ENCODE data around the gene SPTBN1. TPM values are rescaled to one million over a fixed set of nuclear protein-coding genes. Genes with fewer than 3 reads are reported as not detected.
A peak's percentile ranks its signal among the peaks of the same experiment; 100 is the strongest.

SPTBN1 gene
- total RNA-seq, 4 donors from 2014 or later = 353 to 606 (median 498) TPM

DNA sequence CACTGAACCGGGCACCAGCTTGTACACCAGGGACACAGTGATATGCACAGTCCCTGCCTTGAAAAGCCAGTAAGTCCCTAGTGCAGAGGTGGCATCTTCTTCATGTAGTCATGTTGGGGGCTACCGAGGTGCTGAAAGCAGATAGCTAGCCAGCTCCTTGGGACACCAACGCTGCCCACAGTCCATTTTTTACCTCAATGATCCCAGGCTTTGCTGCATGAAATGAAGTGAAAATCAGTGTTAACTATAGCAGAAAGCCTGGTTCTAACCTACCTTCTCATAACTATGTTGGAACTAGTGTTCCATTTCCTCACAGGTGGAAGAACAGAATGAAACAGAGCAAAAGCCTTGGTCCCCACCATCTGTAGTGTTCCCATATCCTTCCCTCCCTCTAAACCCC, 200.7 kb downstream of the SPTBN1 start:
- WGBS, 2 donors (ENCODE audit: low coverage in 1 of 2) = 81 to 100% methylated on average over 1 to 3 of the region's 3 CpGs
- no peak for TF ChIP-seq CTCF (IDR thresholded peaks at IDR 0.05)
- no peak for TF ChIP-seq POLR2AphosphoS5 (IDR thresholded peaks at IDR 0.05)
- TF ChIP-seq POLR2A (IDR thresholded peaks at IDR 0.05) = no peak
- no peak for TF ChIP-seq EP300 (IDR thresholded peaks at IDR 0.05)
- H3K36me3 ChIP-seq = peaks cover 7 to 100% of the 10 kb centered on the region in 2 donors
- H3K27ac ChIP-seq = peak overlapping the region in 1 of 4 donors; percentile 21
- H3K4me3 ChIP-seq = no peak overlapping the region
- no peaks in the 10 kb centered on the region for H3K27me3 ChIP-seq
- no peak for ATAC-seq
- no peaks in the 10 kb centered on the region for H3K9me3 ChIP-seq
- peaks cover 0 to 18% (median 3%) of the 10 kb centered on the region in 3 donors for H3K4me1 ChIP-seq

DNA sequence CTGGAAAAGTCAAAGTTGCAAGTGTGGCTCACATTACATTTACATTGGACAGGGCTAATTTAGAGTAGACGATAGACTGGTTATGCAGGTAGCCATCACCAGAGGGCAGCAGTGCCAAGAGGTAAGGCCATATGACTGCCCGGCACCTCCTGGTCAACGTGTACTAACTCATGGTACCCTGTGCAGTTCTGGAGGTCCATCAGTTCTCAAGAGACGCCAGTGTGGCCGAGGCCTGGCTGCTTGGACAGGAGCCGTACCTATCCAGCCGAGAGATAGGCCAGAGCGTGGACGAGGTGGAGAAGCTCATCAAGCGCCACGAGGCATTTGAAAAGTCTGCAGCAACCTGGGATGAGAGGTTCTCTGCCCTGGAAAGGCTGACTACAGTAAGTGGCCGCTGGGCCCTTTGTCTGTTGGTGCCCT, 201.5 kb downstream of the SPTBN1 start:
- TF ChIP-seq CTCF (IDR thresholded peaks at IDR 0.05) (peak; percentile 33 to 61 (median 47)), POLR2AphosphoS5 (IDR thresholded peaks at IDR 0.05) (no peak)
- peak; percentile 65 for ATAC-seq
- Histone ChIP-seq H3K27me3 (no peaks in the 10 kb centered on the region), H3K4me3 (no peak overlapping the region), H3K27ac (peak overlapping the region in 3 of 4 donors; percentile 7 to 52 (median 52)), H3K4me1 (peaks cover 0 to 18% (median 3%) of the 10 kb centered on the region in 3 donors), H3K9me3 (no peaks in the 10 kb centered on the region), H3K36me3 (peaks cover 7 to 100% of the 10 kb centered on the region in 2 donors)
- WGBS, 2 donors (ENCODE audit: low coverage in 1 of 2) = 75 to 76% methylated on average over 2 to 12 of the region's 12 CpGs

GRCh38 chr2:54658564-54659071, 202.5 kb downstream of the SPTBN1 start:
- Histone ChIP-seq H3K9me3 (no peaks in the 10 kb centered on the region), H3K27ac (peak overlapping the region in 3 of 4 donors; percentile 18 to 52 (median 52)), H3K4me3 (no peak overlapping the region), H3K4me1 (peaks cover 0 to 18% (median 3%) of the 10 kb centered on the region in 3 donors), H3K36me3 (peaks cover 7 to 100% of the 10 kb centered on the region in 2 donors), H3K27me3 (no peaks in the 10 kb centered on the region)
- no peak for ATAC-seq
- WGBS, 2 donors (ENCODE audit: low coverage in 1 of 2) = 71% methylated on average over 1 of the region's 1 CpG; no CpG with 5 or more reads in 1 of the 2 donors
- TF ChIP-seq EP300 (IDR thresholded peaks at IDR 0.05) = no peak

- TF ChIP-seq EP300 (IDR thresholded peaks at IDR 0.05) (no peak), CTCF (IDR thresholded peaks at IDR 0.05) (no peak), POLR2A (IDR thresholded peaks at IDR 0.05) (no peak)
- Histone ChIP-seq H3K4me3 (no peak overlapping the region), H3K9me3 (no peaks in the 10 kb centered on the region), H3K36me3 (peaks cover 7 to 100% of the 10 kb centered on the region in 2 donors), H3K27me3 (no peaks in the 10 kb centered on the region), H3K27ac (peak overlapping the region in 2 of 4 donors; percentile 52), H3K4me1 (peaks cover 0 to 22% (median 3%) of the 10 kb centered on the region in 3 donors)
- 78 to 90% methylated on average over 4 of the region's 4 CpGs for WGBS, 2 donors (ENCODE audit: low coverage in 1 of 2)
- ATAC-seq = no peak
Observed at GRCh38 chr2:54659527-54659926, 203.4 kb downstream of the SPTBN1 start.

- ATAC-seq = no peak
- H3K4me1 ChIP-seq = peaks cover 8 to 34% (median 9%) of the 10 kb centered on the region in 3 donors
- no peaks in the 10 kb centered on the region for H3K9me3 ChIP-seq
- H3K4me3 ChIP-seq = no peak overlapping the region
- no peaks in the 10 kb centered on the region for H3K27me3 ChIP-seq
- no peak for TF ChIP-seq POLR2A (IDR thresholded peaks at IDR 0.05)
- peak in 1 of 4 experiments; percentile 39 for TF ChIP-seq CTCF (IDR thresholded peaks at IDR 0.05)
- TF ChIP-seq POLR2AphosphoS5 (IDR thresholded peaks at IDR 0.05) = no peak
- TF ChIP-seq EP300 (IDR thresholded peaks at IDR 0.05) = no peak
- WGBS, 2 donors (ENCODE audit: low coverage in 1 of 2) = 67 to 77% methylated on average over 10 to 12 of the region's 12 CpGs
- no peak overlapping the region for H3K27ac ChIP-seq
- H3K36me3 ChIP-seq = peaks cover 0 to 99% of the 10 kb centered on the region in 2 donors
Observed at GRCh38 chr2:54660752-54661151, 204.6 kb downstream of the SPTBN1 start.

All from gastroesophageal sphincter (tissue), 4 donors.